ENCODE data around the gene FOXRED1. TPM values are rescaled to one million over a fixed set of nuclear protein-coding genes. Genes with fewer than 3 reads are reported as not detected.
A peak's percentile ranks its signal among the peaks of the same experiment; 100 is the strongest.

The FOXRED1 gene
- total and polyA plus RNA-seq, 5 donors from 2014 or later = 13.9 to 33.3 (median 20.0) TPM

DNA sequence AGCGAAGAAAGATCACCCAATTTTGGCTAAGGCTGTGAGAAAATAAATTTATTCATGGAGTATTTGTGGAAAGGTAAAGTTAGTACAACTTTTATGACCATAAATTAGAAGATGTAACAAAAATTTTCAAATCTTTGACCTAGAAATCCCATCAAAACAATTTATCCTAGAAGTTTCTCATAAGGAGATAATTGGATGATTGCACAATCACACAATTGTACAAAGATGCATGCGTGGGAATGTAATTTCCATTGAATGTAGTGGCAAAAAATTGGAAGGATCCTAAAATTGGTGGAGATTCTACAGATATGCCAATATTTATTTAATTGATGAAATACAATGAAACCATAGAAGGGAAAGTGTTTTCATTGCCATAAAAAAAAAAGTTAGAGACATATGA, 11.8 kb upstream of the FOXRED1 start:
- Mint-ChIP-seq H3K27me3 (no peaks in the 10 kb centered on the region), H3K27ac (peak overlapping the region in 2 of 3 donors; percentile 40 to 45), H3K9me3 (no peaks in the 10 kb centered on the region), H3K4me3 (no peak overlapping the region), H3K4me1 (peaks cover 0 to 9% (median 6%) of the 10 kb centered on the region in 4 donors), H3K36me3 (peaks cover 8% of the 10 kb centered on the region)
- no peak overlapping the region for H3K4me3 ChIP-seq (ENCODE audit: low read depth, low read length)
- H3K36me3 ChIP-seq (ENCODE audit: control insufficient read depth, insufficient read depth, low read length) = peaks cover 25% of the 10 kb centered on the region
- H3K4me1 ChIP-seq (ENCODE audit: control insufficient read depth, insufficient read depth, low read length, poor library complexity, severe bottlenecking) = no peaks in the 10 kb centered on the region
- H3K27me3 ChIP-seq (ENCODE audit: control insufficient read depth, insufficient read depth, low read length) = no peaks in the 10 kb centered on the region
- no peak overlapping the region for H3K27ac ChIP-seq (ENCODE audit: insufficient read depth, low read length, poor library complexity, severe bottlenecking)
- H3K9me3 ChIP-seq (ENCODE audit: control insufficient read depth in 2 of 2, low read length in 2 of 2) = no peaks in the 10 kb centered on the region
- no peak for DNase-seq
- ATAC-seq (ENCODE audit: low read depth in 2 of 2) = no peak

DNA sequence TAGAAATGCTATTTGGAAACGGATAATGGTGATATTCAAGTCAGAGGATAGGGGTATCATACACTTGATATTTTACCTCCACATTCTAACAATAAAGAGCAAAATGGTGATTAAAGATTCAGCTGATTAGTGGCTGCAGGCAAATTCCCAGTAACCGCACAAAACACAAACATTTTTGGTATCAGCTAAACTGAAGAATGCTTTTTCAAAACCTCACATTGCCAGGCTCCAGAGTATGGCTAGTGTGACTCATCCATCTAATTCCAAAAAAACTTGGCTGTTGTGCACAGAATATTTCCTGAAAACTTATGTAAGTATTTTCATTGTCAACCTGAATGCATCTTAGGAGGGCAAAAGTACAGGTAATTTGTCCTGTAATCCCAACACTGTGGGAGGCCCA, 11.2 kb upstream of the FOXRED1 start:
- H3K36me3 ChIP-seq (ENCODE audit: control insufficient read depth, insufficient read depth, low read length) = peaks cover 31% of the 10 kb centered on the region
- Mint-ChIP-seq H3K27ac (no peak overlapping the region), H3K27me3 (no peaks in the 10 kb centered on the region), H3K36me3 (peaks cover 9% of the 10 kb centered on the region), H3K9me3 (no peaks in the 10 kb centered on the region), H3K4me3 (no peak overlapping the region), H3K4me1 (peaks cover 0 to 9% (median 7%) of the 10 kb centered on the region in 4 donors)
- no peak overlapping the region for H3K4me3 ChIP-seq (ENCODE audit: low read depth, low read length)
- no peak for DNase-seq
- H3K27ac ChIP-seq (ENCODE audit: insufficient read depth, low read length, poor library complexity, severe bottlenecking) = no peak overlapping the region
- no peaks in the 10 kb centered on the region for H3K4me1 ChIP-seq (ENCODE audit: control insufficient read depth, insufficient read depth, low read length, poor library complexity, severe bottlenecking)
- no peak for ATAC-seq (ENCODE audit: low read depth in 2 of 2)
- no peaks in the 10 kb centered on the region for H3K9me3 ChIP-seq (ENCODE audit: control insufficient read depth in 2 of 2, low read length in 2 of 2)
- no peaks in the 10 kb centered on the region for H3K27me3 ChIP-seq (ENCODE audit: control insufficient read depth, insufficient read depth, low read length)

DNA sequence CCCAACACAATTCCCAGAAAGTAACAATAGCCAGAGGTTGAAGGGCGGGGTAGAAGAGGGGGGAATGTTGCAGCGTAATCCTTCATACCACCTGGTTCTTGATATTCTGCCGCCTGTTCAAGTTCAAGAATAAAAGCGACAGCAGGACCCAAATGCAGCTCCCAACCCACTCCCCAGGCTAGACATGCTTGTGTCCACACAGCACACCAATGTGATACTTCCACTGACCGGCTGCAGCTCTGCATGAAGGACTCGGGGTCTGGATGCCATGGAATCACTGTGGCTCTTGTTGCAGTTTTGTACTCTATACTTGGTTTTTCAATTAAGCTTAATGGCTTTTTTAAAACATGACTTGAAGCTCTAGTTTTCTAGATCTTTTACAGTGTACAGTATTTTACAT, 6.7 kb upstream of the FOXRED1 start:
- H3K4me1 ChIP-seq (ENCODE audit: control insufficient read depth, insufficient read depth, low read length, poor library complexity, severe bottlenecking) = peaks cover under 1% of the 10 kb centered on the region
- no peak overlapping the region for H3K27ac ChIP-seq (ENCODE audit: insufficient read depth, low read length, poor library complexity, severe bottlenecking)
- no peak overlapping the region for H3K27ac Mint-ChIP-seq
- H3K4me3 Mint-ChIP-seq = no peak overlapping the region
- no peaks in the 10 kb centered on the region for H3K27me3 Mint-ChIP-seq
- H3K36me3 Mint-ChIP-seq = peaks cover 44% of the 10 kb centered on the region
- no peaks in the 10 kb centered on the region for H3K9me3 Mint-ChIP-seq
- ATAC-seq (ENCODE audit: low read depth in 2 of 2) (no peak), DNase-seq (no peak)
- peaks cover 12 to 22% (median 14%) of the 10 kb centered on the region in 4 donors for H3K4me1 Mint-ChIP-seq
- peaks cover 68% of the 10 kb centered on the region for H3K36me3 ChIP-seq (ENCODE audit: control insufficient read depth, insufficient read depth, low read length)
- no peaks in the 10 kb centered on the region for H3K27me3 ChIP-seq (ENCODE audit: control insufficient read depth, insufficient read depth, low read length)
- H3K4me3 ChIP-seq (ENCODE audit: low read depth, low read length) = no peak overlapping the region
- no peaks in the 10 kb centered on the region for H3K9me3 ChIP-seq (ENCODE audit: control insufficient read depth in 2 of 2, low read length in 2 of 2)

DNA sequence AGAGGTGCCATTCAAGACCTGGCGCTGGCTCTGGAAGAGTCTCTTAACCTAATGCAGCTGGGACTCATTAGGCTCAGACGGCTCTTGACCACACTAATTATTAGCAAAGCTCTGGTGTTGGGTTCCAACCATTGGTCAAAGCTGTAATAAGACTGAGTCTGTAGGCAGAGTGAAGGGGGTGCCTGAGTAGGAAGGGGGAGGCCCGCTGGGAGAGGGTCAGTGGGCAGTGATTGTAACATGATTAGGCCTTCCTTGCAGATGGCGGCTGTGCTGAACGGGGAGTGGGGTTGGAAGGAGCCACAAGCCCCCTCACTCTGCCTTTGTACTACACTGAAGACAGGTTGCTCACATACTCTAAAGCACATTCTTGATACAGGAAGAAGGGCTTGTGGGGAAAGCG, 5.5 kb upstream of the FOXRED1 start:
- ATAC-seq (ENCODE audit: low read depth in 2 of 2) (no peak), DNase-seq (no peak)
- Histone ChIP-seq H3K4me3 (ENCODE audit: low read depth, low read length) (no peak overlapping the region), H3K27me3 (ENCODE audit: control insufficient read depth, insufficient read depth, low read length) (no peaks in the 10 kb centered on the region), H3K4me1 (ENCODE audit: control insufficient read depth, insufficient read depth, low read length, poor library complexity, severe bottlenecking) (peaks cover 11% of the 10 kb centered on the region), H3K36me3 (ENCODE audit: control insufficient read depth, insufficient read depth, low read length) (peaks cover 69% of the 10 kb centered on the region), H3K27ac (ENCODE audit: insufficient read depth, low read length, poor library complexity, severe bottlenecking) (no peak overlapping the region), H3K9me3 (ENCODE audit: control insufficient read depth in 2 of 2, low read length in 2 of 2) (no peaks in the 10 kb centered on the region)
- no peaks in the 10 kb centered on the region for H3K27me3 Mint-ChIP-seq
- H3K4me1 Mint-ChIP-seq = peaks cover 12 to 33% (median 24%) of the 10 kb centered on the region in 4 donors
- no peaks in the 10 kb centered on the region for H3K9me3 Mint-ChIP-seq
- peak overlapping the region in 2 of 4 donors; percentile 40 to 72 for H3K4me3 Mint-ChIP-seq
- peaks cover 44% of the 10 kb centered on the region for H3K36me3 Mint-ChIP-seq
- peak overlapping the region in 1 of 3 donors; percentile 27 for H3K27ac Mint-ChIP-seq

GRCh38 chr11:126265811-126266210, 3.1 kb upstream of the FOXRED1 start:
- Mint-ChIP-seq H3K9me3 (no peaks in the 10 kb centered on the region), H3K36me3 (peaks cover 44% of the 10 kb centered on the region), H3K4me1 (peaks cover 11 to 48% (median 37%) of the 10 kb centered on the region in 4 donors), H3K27me3 (no peaks in the 10 kb centered on the region), H3K4me3 (peak overlapping the region; percentile 18 to 97 (median 46)), H3K27ac (peak overlapping the region in 1 of 3 donors; percentile 99)
- H3K27me3 ChIP-seq (ENCODE audit: control insufficient read depth, insufficient read depth, low read length) = no peaks in the 10 kb centered on the region
- DNase-seq (no peak), ATAC-seq (ENCODE audit: low read depth in 2 of 2) (no peak)
- no peak overlapping the region for H3K4me3 ChIP-seq (ENCODE audit: low read depth, low read length)
- H3K9me3 ChIP-seq (ENCODE audit: control insufficient read depth in 2 of 2, low read length in 2 of 2) = no peaks in the 10 kb centered on the region
- H3K36me3 ChIP-seq (ENCODE audit: control insufficient read depth, insufficient read depth, low read length) = peaks cover 66% of the 10 kb centered on the region
- H3K4me1 ChIP-seq (ENCODE audit: control insufficient read depth, insufficient read depth, low read length, poor library complexity, severe bottlenecking) = peaks cover 21% of the 10 kb centered on the region
- H3K27ac ChIP-seq (ENCODE audit: insufficient read depth, low read length, poor library complexity, severe bottlenecking) = no peak overlapping the region

DNA sequence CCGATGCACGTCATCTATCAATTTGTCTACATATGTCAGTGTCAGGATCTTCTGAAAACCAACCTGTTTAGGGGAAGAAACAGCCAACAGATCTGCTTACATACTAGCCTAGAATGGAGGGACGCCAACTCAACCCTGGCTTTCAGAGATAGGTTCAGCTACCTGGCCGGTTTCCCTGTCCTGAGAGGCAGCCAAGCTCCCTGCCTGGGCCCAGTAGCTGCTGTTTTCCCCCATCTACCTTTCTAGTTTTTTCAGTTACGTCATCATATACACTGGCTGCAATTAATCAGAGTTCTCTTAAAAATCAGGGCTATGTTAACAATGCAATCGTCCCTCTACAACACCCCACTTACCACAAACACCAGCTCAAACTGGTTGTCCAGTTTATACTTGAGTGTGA, 1.3 kb upstream of the FOXRED1 start:
- peak overlapping the region; percentile 93 to 100 (median 98) for H3K4me3 Mint-ChIP-seq
- ATAC-seq (ENCODE audit: low read depth in 2 of 2) (no peak), DNase-seq (no peak)
- peaks cover 44% of the 10 kb centered on the region for H3K36me3 Mint-ChIP-seq
- Histone ChIP-seq H3K36me3 (ENCODE audit: control insufficient read depth, insufficient read depth, low read length) (peaks cover 48% of the 10 kb centered on the region), H3K27me3 (ENCODE audit: control insufficient read depth, insufficient read depth, low read length) (no peaks in the 10 kb centered on the region), H3K4me3 (ENCODE audit: low read depth, low read length) (peak overlapping the region; percentile 98), H3K9me3 (ENCODE audit: control insufficient read depth in 2 of 2, low read length in 2 of 2) (no peaks in the 10 kb centered on the region), H3K4me1 (ENCODE audit: control insufficient read depth, insufficient read depth, low read length, poor library complexity, severe bottlenecking) (peaks cover 21% of the 10 kb centered on the region), H3K27ac (ENCODE audit: insufficient read depth, low read length, poor library complexity, severe bottlenecking) (peak overlapping the region; percentile 89)
- H3K27ac Mint-ChIP-seq = peak overlapping the region; percentile 95 to 100 (median 99)
- peaks cover 11 to 50% (median 37%) of the 10 kb centered on the region in 4 donors for H3K4me1 Mint-ChIP-seq
- H3K27me3 Mint-ChIP-seq = no peaks in the 10 kb centered on the region
- no peaks in the 10 kb centered on the region for H3K9me3 Mint-ChIP-seq

DNA sequence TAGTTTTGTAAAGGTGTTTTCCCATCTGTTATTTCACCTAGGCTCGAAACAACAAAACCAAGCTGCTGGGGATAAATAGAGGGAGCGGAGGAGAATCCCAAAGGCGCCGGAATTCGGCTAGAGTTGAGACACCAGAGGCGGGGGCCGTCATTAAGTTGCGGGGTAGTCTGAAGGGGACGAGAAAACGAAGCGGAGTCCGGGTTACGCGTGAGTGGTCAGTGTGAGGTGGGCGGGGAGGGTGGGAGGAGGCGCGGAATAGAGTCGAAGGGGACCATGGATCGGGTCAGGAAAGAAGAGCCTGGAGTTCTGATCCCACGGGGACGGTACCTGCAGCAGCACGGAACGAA, 620 bp upstream of the FOXRED1 start:
- Mint-ChIP-seq H3K4me1 (peaks cover 6 to 52% (median 37%) of the 10 kb centered on the region in 4 donors), H3K9me3 (no peaks in the 10 kb centered on the region), H3K27me3 (no peaks in the 10 kb centered on the region), H3K4me3 (peak overlapping the region; percentile 93 to 100 (median 98)), H3K27ac (peak overlapping the region; percentile 95 to 100 (median 99)), H3K36me3 (peaks cover 40% of the 10 kb centered on the region)
- H3K9me3 ChIP-seq (ENCODE audit: control insufficient read depth in 2 of 2, low read length in 2 of 2) = no peaks in the 10 kb centered on the region
- DNase-seq (no peak), ATAC-seq (ENCODE audit: low read depth in 2 of 2) (no peak)
- H3K4me1 ChIP-seq (ENCODE audit: control insufficient read depth, insufficient read depth, low read length, poor library complexity, severe bottlenecking) = peaks cover 21% of the 10 kb centered on the region
- H3K27ac ChIP-seq (ENCODE audit: insufficient read depth, low read length, poor library complexity, severe bottlenecking) = peak overlapping the region; percentile 89
- H3K27me3 ChIP-seq (ENCODE audit: control insufficient read depth, insufficient read depth, low read length) = no peaks in the 10 kb centered on the region
- peak overlapping the region; percentile 98 for H3K4me3 ChIP-seq (ENCODE audit: low read depth, low read length)
- peaks cover 45% of the 10 kb centered on the region for H3K36me3 ChIP-seq (ENCODE audit: control insufficient read depth, insufficient read depth, low read length)

DNA sequence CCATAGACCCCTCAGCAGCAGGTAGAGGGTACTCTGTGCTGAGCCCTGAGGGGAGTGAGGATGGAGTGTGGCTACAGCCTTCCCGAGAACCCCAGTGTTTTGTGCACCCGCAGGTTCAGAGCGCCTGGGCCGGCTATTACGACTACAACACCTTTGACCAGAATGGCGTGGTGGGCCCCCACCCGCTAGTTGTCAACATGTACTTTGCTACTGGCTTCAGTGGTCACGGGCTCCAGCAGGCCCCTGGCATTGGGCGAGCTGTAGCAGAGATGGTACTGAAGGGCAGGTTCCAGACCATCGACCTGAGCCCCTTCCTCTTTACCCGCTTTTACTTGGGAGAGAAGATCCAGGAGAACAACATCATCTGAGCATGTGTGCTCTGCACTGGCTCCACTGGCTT, 8.4 kb downstream of the FOXRED1 start:
- Histone ChIP-seq H3K9me3 (ENCODE audit: control insufficient read depth in 2 of 2, low read length in 2 of 2) (no peaks in the 10 kb centered on the region), H3K27me3 (ENCODE audit: control insufficient read depth, insufficient read depth, low read length) (no peaks in the 10 kb centered on the region), H3K4me3 (ENCODE audit: low read depth, low read length) (no peak overlapping the region), H3K4me1 (ENCODE audit: control insufficient read depth, insufficient read depth, low read length, poor library complexity, severe bottlenecking) (peaks cover 5% of the 10 kb centered on the region), H3K36me3 (ENCODE audit: control insufficient read depth, insufficient read depth, low read length) (peaks cover 25% of the 10 kb centered on the region), H3K27ac (ENCODE audit: insufficient read depth, low read length, poor library complexity, severe bottlenecking) (no peak overlapping the region)
- Mint-ChIP-seq H3K27ac (no peak overlapping the region), H3K27me3 (no peaks in the 10 kb centered on the region), H3K4me3 (no peak overlapping the region), H3K36me3 (peaks cover 27% of the 10 kb centered on the region), H3K4me1 (peaks cover 0 to 35% (median 6%) of the 10 kb centered on the region in 4 donors), H3K9me3 (peaks cover 0 to 1% (median 0%) of the 10 kb centered on the region in 7 donors)
- ATAC-seq (ENCODE audit: low read depth in 2 of 2) = no peak
- DNase-seq = no peak

Data from CD4-positive, CD25-positive, alpha-beta regulatory T cell (primary cell).